ENCODE measurements around the gene SPTB.

The SPTB gene

DNA sequence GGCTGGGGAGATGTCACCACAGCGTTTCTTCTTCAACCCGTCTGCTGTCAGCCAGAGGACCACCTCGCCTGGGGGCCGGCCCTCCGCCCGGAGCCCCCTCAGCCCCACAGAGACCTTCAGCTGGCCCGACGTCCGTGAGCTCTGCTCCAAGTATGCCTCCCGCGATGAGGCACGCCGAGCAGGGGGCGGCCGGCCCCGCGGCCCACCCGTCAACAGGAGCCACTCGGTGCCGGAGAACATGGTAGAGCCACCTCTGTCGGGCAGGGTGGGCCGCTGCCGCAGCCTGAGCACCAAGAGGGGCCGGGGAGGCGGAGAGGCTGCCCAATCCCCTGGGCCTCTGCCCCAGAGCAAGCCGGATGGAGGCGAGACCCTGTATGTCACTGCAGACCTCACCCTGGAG lies 136.6 kb downstream of the SPTB start:
- FAIRE-seq, result no peak

- FAIRE-seq, result no peak
These were observed 137.7 kb downstream of the SPTB start for GRCh38 chr14:64741961-64742360.

DNA sequence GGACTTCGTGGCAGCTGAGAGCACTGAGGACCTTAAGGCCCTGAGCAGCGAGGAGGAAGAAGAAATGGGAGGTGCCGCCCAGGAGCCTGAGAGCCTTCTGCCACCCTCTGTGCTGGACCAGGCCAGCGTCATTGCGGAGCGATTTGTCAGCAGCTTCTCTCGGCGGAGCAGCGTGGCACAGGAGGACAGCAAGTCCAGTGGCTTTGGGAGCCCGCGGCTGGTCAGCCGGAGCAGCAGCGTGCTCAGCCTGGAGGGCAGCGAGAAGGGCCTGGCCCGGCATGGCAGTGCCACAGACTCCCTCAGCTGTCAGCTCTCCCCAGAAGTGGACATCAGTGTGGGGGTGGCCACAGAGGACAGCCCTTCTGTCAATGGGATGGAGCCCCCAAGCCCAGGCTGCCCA lies 138.5 kb downstream of the SPTB start:
- FAIRE-seq, result no peak

GRCh38 chr14:64738281-64738804 lies 141.4 kb downstream of the SPTB start:
- no peak for FAIRE-seq

GRCh38 chr14:64737391-64738280 lies 142.1 kb downstream of the SPTB start:
- no peak for FAIRE-seq

DNA sequence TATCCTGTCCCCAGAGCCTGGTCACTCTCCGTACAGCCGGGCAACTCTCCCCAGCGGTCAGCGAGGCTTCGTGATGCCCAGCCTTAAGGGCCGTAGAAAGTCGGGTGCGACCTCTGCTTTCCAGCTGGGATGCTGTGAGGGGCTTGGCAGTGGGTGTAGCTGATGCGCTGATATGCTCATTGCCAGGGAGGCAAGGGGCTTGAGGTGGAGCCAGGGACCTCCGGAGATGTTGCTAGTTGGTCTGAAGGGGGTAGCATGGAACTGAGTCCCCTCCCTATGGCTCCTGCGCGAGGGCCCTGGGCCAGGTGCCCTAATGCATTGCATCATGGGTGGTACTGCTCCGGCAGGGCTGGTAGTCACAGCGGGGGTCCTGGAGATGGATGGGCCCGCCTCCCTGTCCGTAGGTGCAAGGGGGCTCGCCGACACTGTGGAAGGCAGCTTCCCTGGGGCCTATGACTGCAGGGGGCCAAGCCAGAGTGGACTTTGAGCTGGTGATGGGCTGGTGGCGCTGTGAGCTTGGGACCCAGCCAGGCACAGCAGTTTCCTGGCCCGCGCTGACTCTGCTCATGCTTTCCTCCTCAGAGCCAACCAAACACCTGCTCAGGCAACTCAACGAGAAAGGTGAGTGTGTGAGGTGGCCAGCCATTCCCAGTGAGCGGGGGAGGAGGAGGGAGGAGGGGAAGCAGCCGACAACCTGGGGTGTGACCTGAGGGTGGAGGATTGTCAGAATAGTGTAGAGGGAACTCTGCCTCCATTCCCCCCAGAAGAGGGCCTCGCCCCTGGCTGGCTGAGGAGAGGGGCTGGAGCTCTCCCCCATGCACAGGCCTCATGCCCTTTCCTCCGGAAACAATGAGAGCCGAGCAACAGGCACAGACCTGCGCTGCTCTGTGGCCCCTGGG lies 143.2 kb downstream of the SPTB start:
- FAIRE-seq, result no peak

- FAIRE-seq, result no peak
These were observed 144.7 kb downstream of the SPTB start for GRCh38 chr14:64734990-64735389.

GRCh38 chr14:64733899-64734298 lies 145.8 kb downstream of the SPTB start:
- FAIRE-seq, result no peak

DNA sequence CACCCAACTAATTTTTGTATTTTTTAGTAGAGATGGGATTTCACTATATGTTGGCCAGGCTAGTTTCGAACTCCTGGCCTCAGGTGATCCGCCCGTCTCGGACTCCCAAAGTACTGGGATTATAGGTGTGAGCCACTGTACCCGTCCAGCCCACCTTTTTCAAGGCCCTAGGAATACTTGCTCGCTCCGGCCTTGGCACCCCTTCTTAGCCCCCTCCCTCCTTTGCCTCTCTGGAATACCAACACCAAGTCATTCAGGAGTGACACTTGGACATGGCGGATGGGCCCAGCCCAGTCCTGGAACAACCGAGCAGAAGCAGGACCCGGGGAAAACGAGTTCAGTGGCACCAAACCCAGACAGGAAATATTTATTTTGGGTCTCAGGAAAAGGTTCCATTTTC lies 146.4 kb downstream of the SPTB start:
- FAIRE-seq, result no peak

DNA sequence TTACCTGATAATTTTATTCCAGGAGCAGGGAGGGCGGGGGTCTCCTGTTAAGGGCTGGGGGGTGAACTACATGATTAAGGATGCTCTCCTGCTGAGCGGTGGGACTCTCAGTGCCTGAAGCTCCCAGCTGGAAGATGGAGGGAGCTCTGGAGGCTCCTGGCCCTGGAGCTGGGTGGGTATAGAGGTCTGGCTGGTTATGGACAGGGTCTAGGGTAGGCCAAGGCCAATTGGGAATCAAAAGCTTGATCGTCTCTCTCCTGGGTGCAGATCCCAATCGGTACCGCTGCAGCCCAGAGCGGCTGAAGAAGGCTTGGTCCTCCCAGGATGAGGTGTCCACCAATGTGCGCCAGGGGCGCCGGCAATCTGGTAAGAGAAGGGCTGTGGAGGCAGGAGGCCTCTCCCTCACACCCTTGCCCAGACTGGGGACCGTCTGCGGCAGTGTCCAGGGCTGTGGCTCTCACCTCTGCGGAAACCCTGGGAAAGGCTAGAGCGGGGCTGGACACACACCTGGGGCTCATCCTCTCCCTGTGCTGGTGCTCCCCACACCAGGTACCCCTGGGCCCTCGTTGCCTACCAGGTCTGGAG lies 147.1 kb downstream of the SPTB start:
- no peak for FAIRE-seq

DNA sequence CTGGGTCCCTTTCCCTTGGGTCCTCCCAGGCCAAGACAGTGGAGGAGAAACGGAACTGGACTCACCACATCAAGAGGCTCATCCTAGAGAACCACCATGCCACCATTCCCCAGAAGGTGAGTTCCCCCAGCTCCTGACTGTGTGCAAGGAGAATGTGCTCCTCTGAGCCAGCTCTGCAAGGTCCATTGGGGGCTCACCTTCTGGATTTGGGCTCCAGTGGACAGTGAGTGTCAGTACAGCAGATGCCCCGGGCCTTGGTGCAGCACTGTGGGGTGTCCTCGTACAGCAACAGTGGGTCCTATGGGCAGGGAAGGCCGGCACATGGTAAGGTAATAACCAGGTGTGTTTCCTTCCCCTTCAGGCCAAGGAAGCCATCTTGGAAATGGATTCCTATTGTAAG lies 147.6 kb downstream of the SPTB start:
- no peak for FAIRE-seq

GRCh38 chr14:64731141-64731581 lies 148.5 kb downstream of the SPTB start:
- FAIRE-seq, result no peak

DNA sequence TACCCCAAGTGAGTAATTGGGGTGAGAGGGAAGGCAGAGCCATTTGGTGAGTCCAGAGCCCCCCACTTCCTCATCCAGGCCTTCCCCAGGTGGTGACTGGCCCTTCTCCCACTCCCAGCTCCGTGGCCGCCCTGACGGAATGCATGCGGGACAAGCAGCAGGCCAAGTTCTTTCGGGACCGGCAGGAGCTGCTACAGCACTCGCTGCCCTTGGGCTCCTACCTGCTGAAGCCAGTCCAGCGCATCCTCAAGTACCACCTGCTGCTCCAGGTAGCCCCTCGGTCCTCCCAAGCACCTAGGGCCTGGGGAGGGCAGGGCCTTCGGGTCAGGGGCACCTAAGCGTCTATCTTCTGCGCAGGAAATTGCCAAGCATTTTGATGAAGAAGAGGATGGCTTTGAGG lies 149.0 kb downstream of the SPTB start:
- no peak for FAIRE-seq

- no peak for FAIRE-seq
These were observed 149.7 kb downstream of the SPTB start for GRCh38 chr14:64730061-64730440.

DNA sequence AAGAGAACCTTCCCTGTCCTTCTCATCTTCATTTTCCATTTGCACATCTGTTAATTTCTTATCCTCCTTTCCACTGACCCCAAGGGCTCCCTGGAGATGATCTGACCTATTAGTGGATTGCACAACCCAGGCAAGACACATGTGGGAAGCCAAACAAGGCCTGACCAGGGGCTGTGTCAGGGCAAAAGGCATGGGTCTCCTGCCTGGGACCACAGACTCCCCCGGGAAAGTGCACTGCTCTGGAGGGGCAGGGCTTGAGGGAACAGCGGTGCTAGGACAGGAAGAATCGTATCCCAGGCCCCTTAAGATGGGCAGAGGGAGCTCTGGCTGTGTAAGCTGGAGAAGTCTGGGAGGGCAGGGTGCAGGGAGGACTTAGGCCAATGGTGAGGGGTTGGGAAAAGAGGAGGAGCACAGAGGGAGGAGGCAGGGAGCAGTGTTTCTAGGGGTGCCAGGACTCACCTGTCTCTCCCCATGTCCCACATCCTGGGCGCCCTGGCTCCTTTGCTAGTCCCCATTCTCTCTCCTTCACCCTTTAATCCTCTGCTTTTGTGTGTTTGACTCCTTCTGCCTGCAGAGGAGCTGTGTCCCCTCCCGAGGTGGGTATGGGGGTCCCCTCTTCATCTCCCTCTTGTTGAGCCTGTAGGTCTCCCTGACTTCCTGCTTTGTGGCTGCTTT lies 150.2 kb downstream of the SPTB start:
- FAIRE-seq, result no peak

GRCh38 chr14:64728856-64729255 lies 150.9 kb downstream of the SPTB start:
- FAIRE-seq, result no peak

GRCh38 chr14:64728106-64728505 lies 151.6 kb downstream of the SPTB start:
- FAIRE-seq, result no peak

- no peak for FAIRE-seq
These were observed 152.1 kb downstream of the SPTB start for GRCh38 chr14:64727551-64728071.

- FAIRE-seq, result no peak
These were observed 153.2 kb downstream of the SPTB start for GRCh38 chr14:64726585-64726890.

DNA sequence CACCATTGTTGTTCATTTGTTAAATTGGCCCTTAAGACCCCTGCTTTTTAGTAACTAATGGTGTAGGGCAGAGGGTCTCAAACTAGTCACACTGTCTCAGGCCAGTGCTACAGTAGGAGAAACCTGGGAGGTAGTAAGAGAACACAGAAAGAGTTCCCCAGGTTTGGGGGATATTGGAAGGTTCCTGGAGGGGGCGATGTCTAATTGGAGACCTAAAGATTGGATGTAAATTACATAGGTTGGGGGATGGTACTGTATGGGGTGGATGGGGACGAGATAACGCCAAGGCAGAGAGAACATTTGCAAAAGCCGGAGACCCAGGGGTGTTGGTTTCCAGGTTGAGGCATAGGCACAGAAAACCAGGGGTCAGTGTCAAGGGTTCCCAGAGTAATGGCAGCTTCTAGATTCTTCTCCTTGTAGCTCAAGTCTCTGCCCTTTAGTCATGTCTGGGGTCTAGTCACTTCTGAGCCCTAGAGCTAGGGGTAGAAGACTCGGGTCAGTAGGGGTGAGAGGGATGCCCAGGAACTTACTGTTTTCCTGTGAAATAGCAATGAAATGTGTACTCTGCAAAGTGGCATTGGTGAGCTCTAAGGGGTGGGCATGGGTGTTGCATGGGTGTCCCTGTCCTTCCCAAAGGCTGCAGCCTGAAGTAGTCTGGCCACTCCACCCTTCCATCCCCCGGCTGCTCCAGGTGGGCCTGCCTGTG lies 153.7 kb downstream of the SPTB start:
- FAIRE-seq, result no peak

DNA sequence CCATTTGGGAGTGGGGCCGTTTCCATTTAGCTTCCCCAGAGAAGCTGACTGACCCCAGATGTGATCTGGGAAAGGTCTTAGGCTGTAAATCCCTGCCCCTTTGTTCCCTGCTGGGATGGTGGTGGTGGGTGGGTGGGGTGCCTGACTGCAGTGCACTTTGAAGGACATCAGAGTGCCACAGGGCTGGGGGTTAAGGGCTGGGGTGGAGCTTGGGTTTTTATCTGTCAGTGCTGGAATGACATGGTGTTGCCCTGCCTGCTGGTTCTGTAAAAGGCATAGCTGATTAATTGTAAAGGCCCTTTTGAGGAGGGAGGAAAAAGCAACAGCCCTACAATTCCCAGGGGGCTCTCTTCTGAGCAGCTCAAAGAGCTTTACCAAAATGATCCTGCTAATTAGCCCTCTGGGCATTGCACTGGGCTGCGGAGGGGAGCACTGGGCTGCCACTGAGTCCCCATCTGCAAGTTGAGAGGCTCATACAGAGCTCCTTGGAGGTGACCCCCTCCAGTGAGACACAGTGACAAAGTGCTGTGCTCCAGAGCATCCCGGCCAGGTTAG lies 154.4 kb downstream of the SPTB start:
- FAIRE-seq, result no peak

GRCh38 chr14:64724578-64724930 lies 155.2 kb downstream of the SPTB start:
- no peak for FAIRE-seq
